AG09319 (cell line): ENCODE data around the gene PHLDA2.

Experiments
- DNase-seq: peaks from one replicate; pipeline ENCODE4 v3.0.0-alpha.2; 2010; ENCODE audit warnings: low read depth; ENCODE audit errors: extremely low read depth
- CTCF ChIP-seq: IDR thresholded peaks from 2 replicates; pipeline ENCODE4 v1.5.1; 2011; ENCODE audit warnings: low read depth, mild to moderate bottlenecking, inconsistent platforms, low read length, moderate library complexity

The PHLDA2 gene

GRCh38 chr11:2954263-2954662 is 25.0 kb upstream of the PHLDA2 start:
- no peak for DNase-seq
- no peak for TF ChIP-seq CTCF

- no peak for TF ChIP-seq CTCF
- DNase-seq = no peak
These were observed 23.1 kb upstream of the PHLDA2 start for GRCh38 chr11:2952290-2952689.

GRCh38 chr11:2951231-2952110 is 22.3 kb upstream of the PHLDA2 start:
- no peak for DNase-seq
- no peak for TF ChIP-seq CTCF

- DNase-seq = no peak
- no peak for TF ChIP-seq CTCF
These were observed 21.6 kb upstream of the PHLDA2 start for GRCh38 chr11:2950825-2951224.

- no peak for DNase-seq
- no peak for TF ChIP-seq CTCF
These were observed 20.7 kb upstream of the PHLDA2 start for GRCh38 chr11:2949920-2950319.

GRCh38 chr11:2947744-2948143 is 18.5 kb upstream of the PHLDA2 start:
- DNase-seq = no peak
- no peak for TF ChIP-seq CTCF

GRCh38 chr11:2945757-2946287 is 16.6 kb upstream of the PHLDA2 start:
- DNase-seq = no peak
- no peak for TF ChIP-seq CTCF
